ELR (cell line): Measurements from ENCODE around the gene GPR3.

Source experiments
- DNase-seq: peaks from one replicate; pipeline ENCODE4 v3.0.0-alpha.2; 2015; ENCODE audit warnings: low read depth

GPR3 gene

GRCh38 chr1:27358928-27359313 is 33.5 kb upstream of the GPR3 start:
- no peak for DNase-seq

- no peak for DNase-seq
Observed at GRCh38 chr1:27359822-27360158, 32.6 kb upstream of the GPR3 start.

- no peak for DNase-seq
Observed at GRCh38 chr1:27360159-27361043, 32.0 kb upstream of the GPR3 start.

GRCh38 chr1:27361044-27361402 is 31.4 kb upstream of the GPR3 start:
- no peak for DNase-seq

- DNase-seq: no peak
Observed at GRCh38 chr1:27361553-27361952, 30.9 kb upstream of the GPR3 start.

GRCh38 chr1:27363766-27364695 is 28.4 kb upstream of the GPR3 start:
- DNase-seq: no peak

GRCh38 chr1:27364696-27365371 is 27.6 kb upstream of the GPR3 start:
- no peak for DNase-seq

GRCh38 chr1:27365372-27366112 is 26.9 kb upstream of the GPR3 start:
- peak; percentile 86 for DNase-seq

- DNase-seq: peak; percentile 78
Observed at GRCh38 chr1:27366113-27366410, 26.4 kb upstream of the GPR3 start.

GRCh38 chr1:27366411-27367159 is 25.8 kb upstream of the GPR3 start, which contains the start of gene MAP3K6:
MAP3K6 (minus strand) TSS chr1:27366961; CDS start chr1:27366597, 364 bp downstream.
- peak; percentile 84 for DNase-seq

- no peak for DNase-seq
Observed at GRCh38 chr1:27367160-27367650, 25.2 kb upstream of the GPR3 start.

GRCh38 chr1:27368869-27369582 is 23.4 kb upstream of the GPR3 start:
- DNase-seq: peak; percentile 55

GRCh38 chr1:27372022-27372807 is 20.2 kb upstream of the GPR3 start:
- no peak for DNase-seq

GRCh38 chr1:27372808-27373690 is 19.4 kb upstream of the GPR3 start:
- DNase-seq: peak; percentile 42

- no peak for DNase-seq
Observed at GRCh38 chr1:27374362-27375086, 17.9 kb upstream of the GPR3 start, which contains the start of gene FCN3. FCN3 (minus strand) TSS chr1:27374824; CDS start chr1:27374818, 6 bp downstream.

- DNase-seq: no peak
Observed at GRCh38 chr1:27377760-27378495, 14.5 kb upstream of the GPR3 start.

- no peak for DNase-seq
Observed at GRCh38 chr1:27379564-27380122, 12.8 kb upstream of the GPR3 start.
